DND-41 (cell line): ENCODE data around the gene ERCC2.
"Not testable (repeated sequence)": the region's sequence is repeated elsewhere in the genome, so short reads cannot be mapped to it uniquely, and the experiment has no call there.

Source experiments
- ATAC-seq: fragments of 200-7000 bp; cut with Tn5 transposase; 3 replicates; pipeline ENCODE4 v1.9.1; 2021; ENCODE audit warnings: low read depth; ENCODE audit not compliant: insufficient read depth
- DNase-seq: peaks from one replicate; pipeline ENCODE4 v3.0.0-alpha.2; 2020
- H2AFZ ChIP-seq: 2 replicates; pipeline ENCODE4 v1.6.0; 2012; ENCODE audit warnings: low read depth, low read length
- H3K27ac ChIP-seq: 2 replicates; pipeline ENCODE4 v1.5.1; 2012; ENCODE audit warnings: low read length, inconsistent platforms
- H3K27me3 ChIP-seq: fragments of 200-600 bp; sonication (generic); 2 replicates; pipeline ENCODE4 v1.6.0; 2012; ENCODE audit warnings: low read length, mild to moderate bottlenecking, inconsistent platforms; ENCODE audit not compliant: insufficient read depth, poor library complexity
- H3K36me3 ChIP-seq: 2 replicates; pipeline ENCODE4 v1.5.1; 2012; ENCODE audit warnings: low read length, inconsistent platforms; ENCODE audit not compliant: insufficient read depth
- H3K4me1 ChIP-seq: 2 replicates; pipeline ENCODE4 v1.5.1; 2012; ENCODE audit warnings: mild to moderate bottlenecking, low read length; ENCODE audit not compliant: insufficient read depth
- H3K4me2 ChIP-seq: 2 replicates; pipeline ENCODE4 v1.6.0; 2012; ENCODE audit warnings: mild to moderate bottlenecking, moderate library complexity, low read length, inconsistent platforms; ENCODE audit not compliant: insufficient read depth
- H3K4me3 ChIP-seq, 2 experiments: fragments of 200-600 bp in 1 of 2; shearing (Covaris generic) in 1 of 2; 2 replicates each; pipeline ENCODE4 v1.5.1; 2012 to 2016; ENCODE audit warnings: inconsistent platforms in 2 of 2, low read length in 2 of 2, mild to moderate bottlenecking in 2 of 2, low read depth in 1 of 2, moderate library complexity in 1 of 2
- H3K79me2 ChIP-seq: 2 replicates; pipeline ENCODE4 v1.6.0; 2012; ENCODE audit warnings: low read length, inconsistent platforms; ENCODE audit not compliant: insufficient read depth
- H3K9ac ChIP-seq: 2 replicates; pipeline ENCODE4 v1.6.0; 2012; ENCODE audit warnings: low read depth, mild to moderate bottlenecking, inconsistent platforms, low read length, moderate library complexity
- H3K9me3 ChIP-seq: 2 replicates; pipeline ENCODE4 v1.5.1; 2012; ENCODE audit warnings: low read length, moderate library complexity, mild to moderate bottlenecking, inconsistent platforms; ENCODE audit not compliant: insufficient read depth, severe bottlenecking
- H4K20me1 ChIP-seq: 2 replicates; pipeline ENCODE4 v1.6.0; 2012; ENCODE audit warnings: low read length; ENCODE audit not compliant: insufficient read depth
- EZH2 ChIP-seq: IDR thresholded peaks from 3 replicates; pipeline ENCODE4 v1.6.1; 2012; ENCODE audit warnings: borderline replicate concordance, low read depth, mild to moderate bottlenecking, moderate library complexity, low read length, inconsistent platforms; ENCODE audit not compliant: severe bottlenecking
- TF ChIP-seq, protein P1 (sequence below): IDR thresholded peaks from 2 replicates; pipeline ENCODE4 v1.5.1; 2012; ENCODE audit warnings: borderline replicate concordance, low read length, moderate library complexity, mild to moderate bottlenecking; ENCODE audit not compliant: poor library complexity, severe bottlenecking; ENCODE audit errors: extremely low read depth

Gene ERCC2

DNA sequence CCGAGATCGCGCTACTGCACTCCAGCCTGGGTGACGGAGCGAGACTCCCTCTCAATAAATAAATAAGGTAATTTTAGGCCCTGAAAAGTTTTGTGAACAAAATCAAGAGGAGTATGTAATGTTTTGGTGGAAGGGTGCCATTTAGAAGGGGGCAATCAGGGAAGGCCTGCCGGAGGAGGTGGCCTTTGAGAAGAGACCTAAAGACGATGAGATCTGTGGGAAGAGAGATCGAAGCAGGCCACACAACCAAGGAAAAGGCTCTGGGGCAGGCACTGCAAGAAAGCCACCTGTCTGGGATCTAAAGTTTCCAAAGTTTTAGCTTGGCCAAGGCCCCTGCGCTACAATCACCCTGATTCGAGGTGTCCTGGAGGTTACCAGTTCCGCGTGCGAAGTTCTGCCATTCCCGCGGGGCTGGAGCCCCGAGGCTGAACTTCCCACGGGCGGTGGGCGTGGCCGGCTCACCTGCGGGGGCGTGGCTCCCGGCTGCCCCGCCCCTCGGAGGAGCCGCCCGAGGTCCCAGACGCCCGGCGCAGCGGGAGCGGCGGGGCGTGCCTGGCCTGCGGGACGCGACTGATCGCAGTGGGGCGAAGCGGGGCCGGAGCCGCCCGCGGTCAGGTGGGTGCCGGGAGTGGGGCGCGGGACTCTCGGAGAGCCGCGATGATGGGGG, 30.0 kb downstream of the ERCC2 start, which contains the start of gene KLC3:
TSS of gene KLC3 (plus strand) at position 519 of the 667 bp plus-strand sequence. CDS start 4,792 bp downstream, outside the sequence.
- Histone ChIP-seq H3K9me3 (no peaks in the 10 kb centered on the region), H3K27me3 (no peaks in the 10 kb centered on the region), H3K79me2 (no peaks in the 10 kb centered on the region), H4K20me1 (no peaks in the 10 kb centered on the region), H3K36me3 (no peaks in the 10 kb centered on the region), H2AFZ (no peak within 1 kb of the TSS), H3K4me1 (peaks cover 5% of the 10 kb centered on the region; the same call in 1 of the 2 replicates), H3K9ac (no peak within 1 kb of the TSS), H3K4me3 (no peak within 1 kb of the TSS), H3K27ac (no peak within 1 kb of the TSS), H3K4me2 (no peak within 1 kb of the TSS)
- TF ChIP-seq EZH2: no peak
- TF ChIP-seq, protein P1, sequence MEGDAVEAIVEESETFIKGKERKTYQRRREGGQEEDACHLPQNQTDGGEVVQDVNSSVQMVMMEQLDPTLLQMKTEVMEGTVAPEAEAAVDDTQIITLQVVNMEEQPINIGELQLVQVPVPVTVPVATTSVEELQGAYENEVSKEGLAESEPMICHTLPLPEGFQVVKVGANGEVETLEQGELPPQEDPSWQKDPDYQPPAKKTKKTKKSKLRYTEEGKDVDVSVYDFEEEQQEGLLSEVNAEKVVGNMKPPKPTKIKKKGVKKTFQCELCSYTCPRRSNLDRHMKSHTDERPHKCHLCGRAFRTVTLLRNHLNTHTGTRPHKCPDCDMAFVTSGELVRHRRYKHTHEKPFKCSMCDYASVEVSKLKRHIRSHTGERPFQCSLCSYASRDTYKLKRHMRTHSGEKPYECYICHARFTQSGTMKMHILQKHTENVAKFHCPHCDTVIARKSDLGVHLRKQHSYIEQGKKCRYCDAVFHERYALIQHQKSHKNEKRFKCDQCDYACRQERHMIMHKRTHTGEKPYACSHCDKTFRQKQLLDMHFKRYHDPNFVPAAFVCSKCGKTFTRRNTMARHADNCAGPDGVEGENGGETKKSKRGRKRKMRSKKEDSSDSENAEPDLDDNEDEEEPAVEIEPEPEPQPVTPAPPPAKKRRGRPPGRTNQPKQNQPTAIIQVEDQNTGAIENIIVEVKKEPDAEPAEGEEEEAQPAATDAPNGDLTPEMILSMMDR: no peak
- ATAC-seq: no peak
- no peak for DNase-seq

DNA sequence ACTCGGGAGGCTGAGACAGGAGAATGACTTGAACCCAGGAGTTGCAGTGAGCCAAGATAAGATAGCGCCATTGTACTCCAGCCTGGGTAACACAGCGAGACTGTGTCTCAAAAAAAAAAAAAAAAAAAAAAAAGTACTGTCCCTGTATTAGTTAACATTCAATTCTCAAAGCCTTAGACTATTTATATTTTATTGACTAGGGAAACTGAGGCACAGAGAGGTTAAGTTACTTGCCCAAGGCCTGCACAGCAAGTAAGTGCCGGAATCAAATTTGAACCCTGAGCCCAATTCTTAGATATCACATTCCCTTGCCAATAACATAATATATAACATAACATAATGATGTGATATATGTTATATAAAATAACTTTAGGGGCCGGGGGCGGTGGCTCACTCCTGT, 30.7 kb downstream of the ERCC2 start:
- Histone ChIP-seq H3K36me3 (no peaks in the 10 kb centered on the region), H4K20me1 (no peaks in the 10 kb centered on the region), H3K4me1 (peaks cover 5% of the 10 kb centered on the region; the same call in 1 of the 2 replicates), H3K27ac (no peak overlapping the region), H3K79me2 (no peaks in the 10 kb centered on the region), H2AFZ (no peak overlapping the region), H3K4me3 (no peak overlapping the region), H3K9me3 (no peaks in the 10 kb centered on the region), H3K27me3 (no peaks in the 10 kb centered on the region), H3K9ac (no peak overlapping the region), H3K4me2 (no peak overlapping the region)
- ATAC-seq: no peak
- TF ChIP-seq, protein P1: no peak
- TF ChIP-seq EZH2: no peak
- DNase-seq: no peak

DNA sequence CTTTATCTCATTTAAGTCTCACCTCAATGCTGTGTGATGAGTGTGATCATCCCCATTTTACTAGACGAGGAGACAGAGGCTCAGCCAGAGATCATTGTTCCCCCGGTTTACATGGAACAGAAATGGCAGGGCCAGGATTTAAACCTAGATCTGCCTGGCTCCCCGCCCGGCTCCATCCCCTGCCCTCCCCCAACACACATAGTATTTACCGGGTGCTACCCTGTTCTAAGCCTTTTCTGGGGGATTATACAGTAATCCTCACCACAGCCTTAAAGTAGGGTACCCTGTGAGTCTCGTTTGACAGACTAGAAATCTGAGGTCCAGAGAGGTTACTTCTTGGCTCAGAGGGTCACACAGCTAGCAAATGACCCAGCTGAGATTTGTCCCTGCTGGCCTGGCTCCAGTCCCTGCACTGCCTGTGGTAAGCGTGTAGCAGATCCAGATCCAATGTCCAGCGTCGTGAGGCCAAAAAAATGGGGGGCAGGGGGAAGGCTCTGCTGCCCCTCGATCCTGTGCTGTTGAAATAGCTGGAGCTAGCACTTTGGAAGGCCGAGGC, 33.6 kb downstream of the ERCC2 start:
- Histone ChIP-seq H3K4me1 (peaks cover 5% of the 10 kb centered on the region; the same call in 1 of the 2 replicates), H2AFZ (no peak overlapping the region), H4K20me1 (no peaks in the 10 kb centered on the region), H3K9ac (no peak overlapping the region), H3K27ac (no peak overlapping the region), H3K4me3 (no peak overlapping the region), H3K79me2 (no peaks in the 10 kb centered on the region), H3K9me3 (no peaks in the 10 kb centered on the region), H3K4me2 (no peak overlapping the region), H3K27me3 (no peaks in the 10 kb centered on the region), H3K36me3 (no peaks in the 10 kb centered on the region)
- ATAC-seq: no peak
- DNase-seq: no peak
- TF ChIP-seq EZH2: no peak
- TF ChIP-seq, protein P1: no peak

DNA sequence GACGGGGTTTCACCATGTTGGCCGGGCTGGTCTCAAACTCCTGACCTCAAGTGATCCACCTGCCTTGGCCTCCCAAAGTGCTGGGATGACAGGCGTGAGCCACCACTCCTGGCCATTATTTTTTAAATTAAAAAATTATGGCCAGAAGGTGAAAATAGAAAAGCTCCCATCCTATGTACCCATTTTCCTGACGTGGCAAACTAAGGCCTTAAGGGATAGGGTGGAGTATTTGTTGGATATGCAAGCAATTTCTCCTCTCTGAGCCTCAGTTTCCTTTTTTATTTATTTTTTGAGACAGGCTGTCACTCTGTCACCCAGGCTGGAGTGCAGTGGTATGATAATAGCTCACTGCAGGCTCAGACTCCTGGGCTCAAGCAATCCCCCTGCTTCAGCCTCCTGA, 35.5 kb downstream of the ERCC2 start:
- not testable (repeated sequence) for DNase-seq, H3K9me3 ChIP-seq, ATAC-seq, H3K36me3 ChIP-seq, H2AFZ ChIP-seq, H3K27ac ChIP-seq, H3K4me2 ChIP-seq, H3K79me2 ChIP-seq, H3K9ac ChIP-seq, H4K20me1 ChIP-seq, H3K4me3 ChIP-seq, H3K27me3 ChIP-seq, H3K4me1 ChIP-seq
